Osteoblast (primary cell): Measurements from ENCODE around the gene CCDC85C. TPM values are rescaled to one million over a fixed set of nuclear protein-coding genes. Genes with fewer than 3 reads are reported as not detected.

Experiments used
- DNase-seq: peaks from one replicate; pipeline ENCODE4 v3.0.0; 2011; ENCODE audit warnings: low spot score, mixed read lengths; ENCODE audit not compliant: insufficient read length; ENCODE audit errors: missing footprints
- H2AFZ ChIP-seq: 2 replicates; pipeline ENCODE4 v1.6.0; 2011; ENCODE audit warnings: mild to moderate bottlenecking, low read length
- H3K27ac ChIP-seq: 2 replicates; pipeline ENCODE4 v1.5.1; 2011; ENCODE audit warnings: mild to moderate bottlenecking, low read depth, low read length, moderate library complexity
- H3K27me3 ChIP-seq: 2 replicates; pipeline ENCODE4 v1.6.0; 2012; ENCODE audit warnings: mild to moderate bottlenecking, control low read depth, inconsistent platforms, low read length, moderate library complexity; ENCODE audit not compliant: insufficient read depth
- H3K36me3 ChIP-seq: 2 replicates; pipeline ENCODE4 v1.5.1; 2011; ENCODE audit warnings: mild to moderate bottlenecking, low read length, control low read depth, moderate library complexity; ENCODE audit not compliant: insufficient read depth
- H3K4me1 ChIP-seq: 2 replicates; pipeline ENCODE4 v1.5.1; 2011; ENCODE audit warnings: mild to moderate bottlenecking, low read length, control low read depth, moderate library complexity; ENCODE audit not compliant: insufficient read depth
- H3K4me2 ChIP-seq: 2 replicates; pipeline ENCODE4 v1.6.0; 2011; ENCODE audit warnings: mild to moderate bottlenecking, low read length; ENCODE audit not compliant: insufficient read depth
- H3K4me3 ChIP-seq: fragments of 200-600 bp; sonication (generic); 3 replicates; pipeline ENCODE4 v1.5.1; 2012; ENCODE audit warnings: mild to moderate bottlenecking, low read length, inconsistent platforms; ENCODE audit not compliant: insufficient read depth
- H3K79me2 ChIP-seq: 2 replicates; pipeline ENCODE4 v1.6.0; 2012; ENCODE audit warnings: mild to moderate bottlenecking, low read length, control low read depth, inconsistent platforms; ENCODE audit not compliant: insufficient read depth
- H3K9me3 ChIP-seq: 2 replicates; pipeline ENCODE4 v1.5.1; 2011; ENCODE audit warnings: low read depth, low read length, control low read depth
- H4K20me1 ChIP-seq: 2 replicates; pipeline ENCODE4 v1.6.0; 2012; ENCODE audit warnings: mild to moderate bottlenecking, low read length, control low read depth; ENCODE audit not compliant: insufficient read depth
- total RNA-seq: library from RNA; depleted of rRNA; stranded (reverse); fragments of >200 nt; gene quantifications from 2 replicates; pipeline ENCODE4 v1.2.3, GENCODE V29; 2012
- TF ChIP-seq, protein P1 (sequence below): IDR thresholded peaks from 2 replicates; pipeline ENCODE4 v1.5.1; 2011; ENCODE audit warnings: mild to moderate bottlenecking, low read depth, low read length, moderate library complexity; ENCODE audit errors: extremely low read depth

Gene CCDC85C
- total RNA-seq, 1 donor: 3.6 TPM

DNA sequence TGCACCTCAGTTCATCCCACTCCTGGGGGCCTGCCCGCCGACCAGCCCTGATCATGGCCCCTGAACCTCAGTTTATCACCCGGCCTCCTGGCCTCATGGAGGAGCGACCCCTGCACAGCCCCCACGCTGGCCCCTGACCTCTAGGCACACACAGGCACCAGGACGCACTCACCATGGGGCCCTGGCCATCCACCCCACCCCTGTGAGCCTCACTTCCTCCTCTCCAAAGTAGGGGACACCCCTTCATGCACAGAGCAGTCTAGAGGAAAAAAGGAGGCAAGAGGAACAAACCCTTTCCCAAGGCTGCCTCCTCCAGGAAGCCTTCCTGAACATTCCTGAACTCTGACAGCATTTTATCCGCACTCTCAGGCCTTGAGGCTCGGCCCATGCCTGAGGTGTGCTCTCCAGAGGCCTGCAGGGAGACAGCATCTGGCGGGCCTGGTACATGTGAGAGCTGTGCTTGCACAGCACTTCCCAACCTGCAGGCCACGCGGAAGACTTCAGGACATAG, 83.4 kb downstream of the CCDC85C start:
- Histone ChIP-seq H3K27me3 (no peaks in the 10 kb centered on the region), H3K4me3 (no peak overlapping the region), H2AFZ (no peak overlapping the region), H3K4me1 (peaks cover 10% of the 10 kb centered on the region), H3K9me3 (no peaks in the 10 kb centered on the region), H4K20me1 (peaks cover 12% of the 10 kb centered on the region), H3K79me2 (no peaks in the 10 kb centered on the region), H3K4me2 (no peak overlapping the region), H3K27ac (no peak overlapping the region), H3K36me3 (no peaks in the 10 kb centered on the region)
- TF ChIP-seq, protein P1, sequence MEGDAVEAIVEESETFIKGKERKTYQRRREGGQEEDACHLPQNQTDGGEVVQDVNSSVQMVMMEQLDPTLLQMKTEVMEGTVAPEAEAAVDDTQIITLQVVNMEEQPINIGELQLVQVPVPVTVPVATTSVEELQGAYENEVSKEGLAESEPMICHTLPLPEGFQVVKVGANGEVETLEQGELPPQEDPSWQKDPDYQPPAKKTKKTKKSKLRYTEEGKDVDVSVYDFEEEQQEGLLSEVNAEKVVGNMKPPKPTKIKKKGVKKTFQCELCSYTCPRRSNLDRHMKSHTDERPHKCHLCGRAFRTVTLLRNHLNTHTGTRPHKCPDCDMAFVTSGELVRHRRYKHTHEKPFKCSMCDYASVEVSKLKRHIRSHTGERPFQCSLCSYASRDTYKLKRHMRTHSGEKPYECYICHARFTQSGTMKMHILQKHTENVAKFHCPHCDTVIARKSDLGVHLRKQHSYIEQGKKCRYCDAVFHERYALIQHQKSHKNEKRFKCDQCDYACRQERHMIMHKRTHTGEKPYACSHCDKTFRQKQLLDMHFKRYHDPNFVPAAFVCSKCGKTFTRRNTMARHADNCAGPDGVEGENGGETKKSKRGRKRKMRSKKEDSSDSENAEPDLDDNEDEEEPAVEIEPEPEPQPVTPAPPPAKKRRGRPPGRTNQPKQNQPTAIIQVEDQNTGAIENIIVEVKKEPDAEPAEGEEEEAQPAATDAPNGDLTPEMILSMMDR: no peak
- DNase-seq: peak; percentile 23

DNA sequence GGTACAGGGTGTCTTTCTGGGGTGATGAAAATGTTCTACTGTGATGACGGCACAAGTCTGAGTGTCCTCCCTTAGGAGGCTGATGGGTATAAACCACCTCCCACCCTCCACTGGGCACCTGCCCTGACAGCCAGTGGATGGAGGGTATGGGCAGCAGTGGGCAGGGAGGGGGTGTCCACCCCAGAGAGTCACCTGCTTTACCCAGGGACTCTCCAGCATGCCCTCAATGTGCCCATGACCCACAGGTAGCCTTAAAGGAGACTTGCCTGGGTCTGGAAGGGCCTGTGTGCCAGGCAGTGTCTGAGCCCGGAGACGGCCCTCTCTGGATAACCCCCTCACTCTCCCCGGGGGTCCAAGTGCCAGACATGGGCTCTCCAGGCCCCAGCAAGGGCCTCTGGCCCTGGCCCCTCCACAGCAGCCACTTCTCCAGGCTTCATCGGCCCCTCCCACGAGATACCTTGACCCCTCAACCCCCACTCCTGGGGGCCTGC, 84.0 kb downstream of the CCDC85C start:
- Histone ChIP-seq H3K4me1 (peaks cover 10% of the 10 kb centered on the region), H3K9me3 (no peaks in the 10 kb centered on the region), H3K36me3 (no peaks in the 10 kb centered on the region), H4K20me1 (peaks cover 12% of the 10 kb centered on the region), H3K27me3 (no peaks in the 10 kb centered on the region), H3K27ac (no peak overlapping the region), H3K4me2 (no peak overlapping the region), H2AFZ (no peak overlapping the region), H3K79me2 (no peaks in the 10 kb centered on the region), H3K4me3 (no peak overlapping the region)
- TF ChIP-seq, protein P1: no peak
- DNase-seq: peak; percentile 73

DNA sequence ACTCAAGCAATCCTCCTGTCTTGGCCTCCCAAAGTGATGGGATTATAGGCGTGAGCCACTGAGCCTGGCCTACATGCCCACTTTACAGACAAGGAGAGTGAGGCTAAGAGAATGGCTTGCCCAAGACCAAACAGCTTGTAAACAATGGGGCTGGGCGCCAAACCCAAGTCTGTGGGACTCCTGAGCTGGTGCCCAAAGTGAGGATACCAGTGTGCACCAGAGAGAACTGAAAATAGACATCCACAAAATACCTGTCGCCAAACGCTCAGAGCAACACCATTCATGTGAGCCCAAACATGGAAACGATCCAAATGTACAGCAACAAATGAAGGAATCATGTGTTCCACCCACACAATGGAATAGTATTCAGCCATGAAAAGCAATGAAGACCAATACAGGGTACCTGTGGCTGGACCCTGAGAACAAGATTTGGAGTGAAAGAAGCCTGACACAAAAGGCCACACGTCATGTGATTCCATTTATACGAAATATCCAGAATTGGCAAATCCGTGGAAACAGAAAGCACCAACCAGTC, 84.6 kb downstream of the CCDC85C start:
- Histone ChIP-seq H3K4me1 (peaks cover 10% of the 10 kb centered on the region), H3K36me3 (no peaks in the 10 kb centered on the region), H2AFZ (no peak overlapping the region), H4K20me1 (peaks cover 12% of the 10 kb centered on the region), H3K9me3 (no peaks in the 10 kb centered on the region), H3K4me3 (no peak overlapping the region), H3K4me2 (no peak overlapping the region), H3K79me2 (no peaks in the 10 kb centered on the region), H3K27ac (no peak overlapping the region), H3K27me3 (no peaks in the 10 kb centered on the region)
- TF ChIP-seq, protein P1: no peak
- no peak for DNase-seq

DNA sequence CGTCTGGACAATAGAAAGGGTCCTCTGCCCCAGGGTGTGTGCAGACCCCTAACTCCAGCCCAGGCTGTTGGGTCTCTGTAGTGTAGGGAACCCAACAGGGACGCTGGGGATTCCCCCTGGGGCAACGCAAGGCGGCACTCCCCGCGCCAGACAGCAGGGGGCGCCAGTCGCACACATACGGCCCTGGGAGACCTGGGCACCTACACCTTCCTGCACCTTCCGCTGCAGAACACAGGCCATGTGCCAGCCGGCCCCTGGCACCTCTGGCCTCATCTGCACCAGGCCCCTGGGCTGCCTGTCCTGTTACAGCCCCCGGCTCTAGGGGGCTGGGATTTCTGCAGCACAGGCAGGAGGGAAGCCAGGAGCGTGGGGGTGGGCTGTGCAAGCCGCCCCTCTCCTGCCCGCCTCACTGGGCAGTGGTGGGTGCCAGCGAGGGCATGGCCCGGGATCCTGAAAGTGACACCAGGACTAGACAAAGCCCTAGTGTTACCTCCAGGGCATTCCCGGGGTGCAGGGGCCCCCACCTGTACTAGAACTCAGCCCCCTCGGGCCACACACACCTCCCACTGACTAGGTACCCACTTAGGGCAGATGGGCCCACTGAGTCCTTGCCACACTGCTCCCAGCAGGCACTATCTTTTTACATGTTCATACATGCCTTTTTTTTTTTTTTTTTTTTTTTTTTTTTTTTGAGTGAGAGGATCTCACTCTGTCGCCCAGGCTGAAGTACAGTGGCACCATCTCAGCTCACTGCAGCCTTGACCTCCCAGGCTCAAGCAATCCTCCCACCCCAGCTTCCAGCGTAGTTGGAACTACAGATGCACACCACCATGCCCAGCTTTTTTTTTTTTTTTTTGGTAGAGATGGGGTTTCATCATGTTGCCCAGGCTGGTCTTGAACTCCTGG, 85.3 kb downstream of the CCDC85C start:
- DNase-seq: peak; percentile 97
- H4K20me1 ChIP-seq: peaks cover 12% of the 10 kb centered on the region
- H3K27ac ChIP-seq: no peak overlapping the region
- H3K4me3 ChIP-seq: no peak overlapping the region
- TF ChIP-seq, protein P1: peak; percentile 87
- H3K9me3 ChIP-seq: no peaks in the 10 kb centered on the region
- no peaks in the 10 kb centered on the region for H3K27me3 ChIP-seq
- no peak overlapping the region for H2AFZ ChIP-seq
- H3K4me1 ChIP-seq: peaks cover 6% of the 10 kb centered on the region
- H3K79me2 ChIP-seq: no peaks in the 10 kb centered on the region
- peaks cover 6% of the 10 kb centered on the region for H3K36me3 ChIP-seq
- H3K4me2 ChIP-seq: no peak overlapping the region
